Activated CD8-positive, alpha-beta memory T cell treated with anti-CD3 and anti-CD28 coated beads for 36 hours (primary cell): ENCODE data around the gene ZFP36L1. TPM values are rescaled to one million over a fixed set of nuclear protein-coding genes. Genes with fewer than 3 reads are reported as not detected.

Experiments
- CTCF ChIA-PET: fragments of 350-600 bp; sonication (Branson Sonifier 250); formaldehyde crosslinking; loops from one replicate; lab custom pipeline; 2021; ENCODE audit warnings: antibody characterized with exemption; lab: Charles Lee
- POLR2A ChIA-PET: fragments of 350-600 bp; sonication (Branson Sonifier 250); formaldehyde crosslinking; loops from one replicate; lab custom pipeline; 2021; ENCODE audit warnings: antibody characterized with exemption; lab: Charles Lee
- total RNA-seq, 2 experiments: library from RNA; stranded (reverse); gene quantifications; one replicate each; pipeline ENCODE4 v1.2.3, GENCODE V29; 2021

ZFP36L1 gene
- 100 to 1,000 TPM; 107 to 109 TPM for total RNA-seq

GRCh38 chr14:68792979-68793733 is at the start of gene ZFP36L1:
ZFP36L1 (minus strand) TSS chr14:68793067; CDS start chr14:68792938, 129 bp downstream.
- POLR2A ChIA-PET: interaction anchor here (0.6 to 7.0 kb wide), 14 partner anchors 8 to 585 kb away, joined by 3 to 106 read pairs (median 4); no protein-coding TSS in a partner anchor

DNA sequence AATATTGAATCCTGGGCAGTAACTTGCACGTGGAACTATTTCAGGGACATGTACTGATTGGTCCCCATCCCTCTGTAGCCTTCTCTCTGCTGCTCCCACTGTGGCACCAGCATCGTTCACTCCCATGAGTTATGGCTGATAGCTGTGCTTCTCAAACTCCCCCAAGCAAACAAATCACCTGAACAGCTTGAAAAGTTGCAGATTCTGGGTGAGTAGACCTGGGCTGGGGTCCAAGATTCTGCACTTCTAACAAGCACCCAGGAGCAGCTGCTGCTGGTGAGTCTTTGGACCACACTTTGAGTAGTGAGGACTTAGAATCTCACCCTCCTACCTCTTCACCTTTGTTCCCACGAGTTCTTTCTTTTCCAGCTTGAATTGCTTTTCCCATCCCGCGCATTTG is 49.4 kb upstream of the ZFP36L1 start:
- ChIA-PET CTCF (interaction anchor here (1.5 kb wide), 1 partner anchor 582 kb away, joined by 4 read pairs; no protein-coding TSS in a partner anchor), POLR2A (no interaction called here)

More at GRCh38 chr14:68792979-68793733, at the start of gene ZFP36L1:
- CTCF ChIA-PET: interaction anchor here (1.2 to 3.4 kb wide), 3 partner anchors 11 to 26 kb away, joined by 4 to 26 read pairs (median 5); no protein-coding TSS in a partner anchor

DNA sequence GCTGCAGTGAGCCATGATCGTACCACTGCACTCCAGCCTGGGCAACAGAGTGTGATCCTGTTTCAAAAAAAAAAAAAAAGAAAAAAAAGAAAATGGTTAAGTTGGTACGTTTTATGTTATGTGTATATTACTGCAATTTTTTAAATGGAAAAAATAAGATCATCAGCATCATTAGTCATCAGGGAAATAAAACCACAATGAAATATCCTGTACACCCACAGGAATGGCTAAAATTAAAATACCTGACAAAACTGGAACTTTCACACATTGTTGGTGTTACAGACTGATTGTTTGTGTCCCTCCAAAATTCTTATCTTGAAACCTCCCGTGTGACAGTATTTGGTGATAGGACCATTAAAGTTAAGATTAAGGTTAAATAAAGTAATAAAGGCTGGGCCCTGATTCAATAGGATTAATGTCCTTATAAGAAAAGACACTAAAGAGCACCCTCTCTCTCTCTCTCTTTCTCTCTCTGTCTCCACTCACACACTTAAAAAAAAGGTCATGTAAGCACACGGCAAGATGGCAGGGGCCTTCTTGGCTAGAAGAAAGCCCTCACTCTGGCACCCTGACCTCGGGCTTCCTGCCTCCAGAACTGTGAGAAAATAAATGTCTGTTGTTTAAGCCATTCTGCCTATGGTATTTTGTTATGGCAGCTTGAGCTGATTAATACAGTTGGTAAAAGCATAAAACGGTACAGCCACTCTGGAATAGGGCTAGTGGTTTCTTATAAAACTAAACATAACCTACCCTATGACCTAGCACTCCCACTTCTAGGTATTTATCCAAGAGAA is 48.3 kb upstream of the ZFP36L1 start:
- ChIA-PET POLR2A (no interaction called here), CTCF (interaction anchor here (1.0 kb wide), 1 partner anchor 17 kb away, joined by 3 read pairs; no protein-coding TSS in a partner anchor)

- POLR2A ChIA-PET: no interaction called here
- CTCF ChIA-PET: interaction anchor here (1.0 kb wide), 1 partner anchor 16 kb away, joined by 3 read pairs; no protein-coding TSS in a partner anchor
Observed at GRCh38 chr14:68840454-68840853, 47.6 kb upstream of the ZFP36L1 start.

DNA sequence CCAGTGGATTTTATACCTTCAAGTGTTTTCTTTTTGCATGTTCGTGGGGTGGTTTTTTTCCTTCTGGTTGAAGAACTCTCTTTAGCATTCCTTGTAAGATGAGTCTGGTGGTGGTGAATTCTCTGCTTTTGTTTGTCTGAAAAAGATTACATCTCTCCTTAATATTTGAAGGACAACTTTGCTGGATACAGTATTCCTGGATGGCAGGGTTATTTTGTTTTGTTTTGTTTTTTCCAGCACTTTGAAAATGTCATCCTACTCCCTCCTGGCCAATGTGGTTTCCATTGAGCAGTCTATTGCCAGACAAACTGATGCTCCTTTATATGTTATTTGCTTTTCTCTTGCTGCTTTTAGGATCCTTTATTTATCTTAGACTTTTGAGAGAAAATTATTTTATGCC is 43.2 kb upstream of the ZFP36L1 start:
- ChIA-PET POLR2A (no interaction called here), CTCF (no interaction called here)

GRCh38 chr14:68834816-68835215 is 41.9 kb upstream of the ZFP36L1 start:
- CTCF ChIA-PET: no interaction called here
- POLR2A ChIA-PET: no interaction called here

DNA sequence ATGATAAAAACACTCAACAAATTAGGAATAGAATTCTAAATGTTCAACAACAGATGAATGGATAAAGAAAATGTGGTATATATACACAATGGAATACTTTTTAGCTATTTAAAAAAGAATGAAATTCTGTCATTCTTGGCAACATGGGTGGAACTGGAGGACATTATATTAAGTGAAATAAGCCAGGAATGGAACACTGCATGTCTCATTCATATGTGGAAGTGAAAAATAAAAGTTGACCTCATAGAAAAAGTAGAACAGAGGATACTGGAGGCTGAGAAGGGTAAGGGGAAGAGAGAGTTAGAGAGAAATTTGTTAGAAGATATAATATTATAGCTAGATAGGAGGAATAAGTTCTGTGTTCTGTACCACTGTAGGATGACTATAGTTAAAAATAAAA is 35.8 kb upstream of the ZFP36L1 start:
- ChIA-PET POLR2A (no interaction called here), CTCF (no interaction called here)

DNA sequence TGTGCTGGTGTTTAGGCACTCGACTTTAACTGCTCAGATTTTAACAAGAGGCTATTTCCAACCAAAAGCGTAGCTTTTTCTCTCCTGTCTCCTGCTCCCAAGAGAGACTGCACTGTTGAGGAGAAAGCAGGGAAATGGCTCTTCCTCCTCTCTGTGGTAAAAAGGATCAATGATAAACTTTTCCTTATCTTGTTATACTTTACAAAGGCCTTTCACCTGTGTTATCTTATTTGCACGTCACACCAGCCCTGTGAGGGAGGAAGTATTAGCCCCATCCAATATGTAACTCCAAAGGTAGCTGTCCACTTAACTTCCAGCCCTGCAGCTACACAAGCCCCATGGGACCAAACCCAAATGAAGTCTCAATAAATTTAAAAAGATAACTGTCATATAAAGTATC is 32.9 kb upstream of the ZFP36L1 start:
- CTCF ChIA-PET: interaction anchor here (1.2 kb wide), 1 partner anchor 575 kb away, joined by 4 read pairs; no protein-coding TSS in a partner anchor
- POLR2A ChIA-PET: no interaction called here

DNA sequence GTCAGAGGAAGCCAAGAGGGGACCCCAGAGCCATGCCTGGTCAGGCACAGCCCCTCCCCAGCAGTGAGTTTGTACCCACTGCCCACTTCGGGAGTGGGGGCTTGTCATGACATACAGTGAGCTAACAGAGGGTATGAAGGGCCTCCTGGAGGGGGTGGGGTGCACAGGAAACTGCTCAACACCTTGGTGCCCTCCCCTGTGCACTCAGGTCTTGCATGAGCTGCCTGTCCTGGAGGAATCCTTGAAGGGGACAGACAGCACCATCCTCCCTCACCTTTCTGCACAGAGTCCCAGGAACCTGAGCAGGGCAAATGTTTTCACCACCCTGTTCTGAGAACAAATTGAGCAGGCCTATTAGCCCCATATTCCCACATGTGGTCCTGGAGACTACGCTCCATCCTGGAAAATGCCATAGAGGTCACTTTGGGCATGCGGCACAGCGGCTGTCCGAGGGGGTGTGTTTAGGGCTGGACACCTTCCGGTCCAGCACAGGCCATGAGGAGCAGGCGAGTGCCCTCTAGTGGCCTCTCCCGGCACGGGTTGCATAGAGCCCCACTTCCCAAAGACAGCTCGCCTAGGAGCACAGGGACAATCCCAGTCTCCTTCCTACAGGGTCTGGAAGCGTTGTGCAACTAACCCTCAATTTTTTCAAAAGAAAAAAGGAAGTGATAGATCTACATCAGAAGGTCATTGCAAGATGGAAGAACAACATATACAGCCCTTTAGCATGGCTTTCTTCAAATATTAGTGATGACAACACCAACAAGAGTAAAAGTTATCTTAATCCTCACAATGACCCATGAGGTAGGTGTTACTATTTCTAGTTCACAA is 31.9 kb upstream of the ZFP36L1 start:
- POLR2A ChIA-PET: no interaction called here
- CTCF ChIA-PET: interaction anchor here (0.7 to 1.7 kb wide), 5 partner anchors 15 to 890 kb away, joined by 3 to 12 read pairs (median 3); no protein-coding TSS in a partner anchor

DNA sequence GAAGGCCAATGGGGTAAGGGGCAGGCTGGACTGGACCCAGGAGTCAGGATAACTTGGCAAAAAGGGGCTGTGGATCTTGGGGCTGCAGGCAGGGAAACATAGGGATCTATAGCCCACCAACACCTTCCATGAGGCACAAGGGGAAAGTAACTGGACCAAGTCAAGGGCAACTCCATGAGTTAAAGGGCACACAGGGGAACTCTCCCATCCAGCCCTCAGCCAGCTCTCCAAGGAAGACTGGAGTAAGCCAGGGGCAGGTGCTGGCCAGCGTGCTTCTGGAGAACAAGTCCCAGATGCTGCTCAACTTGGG is 31.3 kb upstream of the ZFP36L1 start:
- ChIA-PET CTCF (interaction anchor here (0.7 to 1.7 kb wide), 4 partner anchors 15 to 890 kb away, joined by 3 to 12 read pairs (median 3); no protein-coding TSS in a partner anchor), POLR2A (no interaction called here)

DNA sequence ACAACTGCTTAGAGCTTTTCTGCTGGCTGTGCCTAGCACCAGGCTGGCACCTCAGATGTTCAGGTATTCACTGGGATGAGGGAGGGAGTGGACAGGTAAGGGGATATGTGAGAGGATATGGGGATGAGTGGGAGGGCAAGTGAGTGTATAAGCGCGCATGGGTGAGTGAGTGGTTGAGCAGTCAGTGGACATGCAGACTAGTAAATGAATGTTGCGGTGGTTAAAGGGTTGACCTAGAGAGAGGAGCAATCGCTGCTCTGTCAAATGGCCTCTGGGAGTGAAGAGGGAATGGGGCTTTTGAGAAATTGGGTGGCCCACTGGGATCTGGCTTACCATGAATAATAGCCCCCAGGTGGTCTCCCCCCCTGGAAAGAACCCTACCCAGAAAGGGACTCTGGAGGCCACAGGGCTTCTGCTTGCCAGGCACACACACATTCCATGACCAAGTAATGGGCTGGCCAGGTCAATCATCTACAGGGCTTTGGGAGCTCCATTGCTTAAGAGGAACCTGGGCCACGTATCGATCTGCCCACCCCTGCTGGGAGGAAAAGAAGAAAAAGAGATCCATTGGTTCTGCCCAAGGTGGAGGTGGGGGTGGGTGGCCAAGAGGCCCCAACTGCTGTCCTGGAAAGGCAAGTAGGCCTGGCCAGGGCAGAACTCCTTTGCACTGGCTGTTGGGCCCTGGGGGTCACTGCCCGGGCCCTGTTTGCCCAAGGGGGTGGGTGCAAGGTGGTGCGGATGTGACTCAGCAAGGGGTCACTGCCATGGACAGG is 30.8 kb upstream of the ZFP36L1 start:
- CTCF ChIA-PET: interaction anchor here (1.4 to 1.7 kb wide), 2 partner anchors 16 to 20 kb away, joined by 3 to 12 read pairs; no protein-coding TSS in a partner anchor
- POLR2A ChIA-PET: no interaction called here

GRCh38 chr14:68822926-68823325 is 30.1 kb upstream of the ZFP36L1 start:
- ChIA-PET CTCF (interaction anchor here (1.0 kb wide), 1 partner anchor 21 kb away, joined by 3 read pairs; no protein-coding TSS in a partner anchor), POLR2A (no interaction called here)

GRCh38 chr14:68822132-68822651 is 29.3 kb upstream of the ZFP36L1 start:
- CTCF ChIA-PET: interaction anchor here (1.0 kb wide), 1 partner anchor 22 kb away, joined by 3 read pairs; no protein-coding TSS in a partner anchor
- POLR2A ChIA-PET: no interaction called here

DNA sequence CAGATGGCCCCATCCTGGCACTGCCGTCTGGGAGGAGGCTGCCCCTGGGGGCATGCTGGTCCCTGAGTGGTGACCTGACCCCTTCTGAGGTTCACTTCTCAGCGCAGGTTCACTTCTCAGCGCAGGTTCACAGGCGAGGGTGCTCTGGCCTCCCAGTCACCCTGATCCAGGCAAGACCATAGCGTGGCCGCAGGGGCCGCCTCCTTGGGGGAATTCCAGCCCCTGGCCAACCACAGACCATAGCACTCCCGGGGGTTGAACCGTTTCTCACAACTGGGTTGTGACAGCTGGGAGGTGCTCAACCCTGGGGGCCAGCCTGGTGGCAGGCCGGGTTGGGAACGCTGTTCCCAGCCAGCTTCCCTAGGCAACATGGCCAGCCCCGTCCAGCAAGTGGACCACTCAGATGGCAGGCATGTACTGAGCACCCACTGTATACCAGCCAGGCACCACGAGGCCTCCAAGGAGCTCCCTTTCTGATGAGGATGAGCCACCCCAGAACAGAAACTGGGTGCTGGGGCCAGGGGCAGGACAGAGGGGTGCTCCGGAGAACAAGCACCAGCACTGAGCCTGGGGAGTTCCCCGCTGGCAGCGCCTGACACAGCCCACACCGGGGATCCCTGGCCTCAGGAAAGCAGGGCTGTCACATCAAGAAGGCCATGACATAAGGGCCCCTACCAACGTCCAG is 28.3 kb upstream of the ZFP36L1 start:
- ChIA-PET CTCF (no interaction called here), POLR2A (no interaction called here)

DNA sequence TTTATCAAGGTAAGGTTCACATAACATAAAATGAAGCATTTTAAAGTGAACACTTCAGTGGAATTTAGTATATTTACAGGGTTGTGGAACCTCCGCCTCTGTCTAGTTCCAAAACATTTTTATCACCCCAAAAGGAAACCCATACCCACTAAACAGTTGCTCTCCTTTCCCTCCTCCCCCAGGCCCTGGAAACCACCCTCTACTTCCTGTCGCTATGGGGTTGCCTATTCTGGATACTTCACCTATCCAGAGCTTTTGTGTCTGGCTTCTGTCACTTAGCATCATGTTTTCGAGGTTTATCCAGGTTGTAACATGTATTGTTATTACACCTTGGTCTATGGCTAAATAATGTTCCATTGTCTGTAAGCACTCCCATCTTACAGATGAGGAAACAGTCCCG is 27.7 kb upstream of the ZFP36L1 start:
- CTCF ChIA-PET: no interaction called here
- POLR2A ChIA-PET: no interaction called here

GRCh38 chr14:68820119-68820518 is 27.3 kb upstream of the ZFP36L1 start:
- ChIA-PET POLR2A (no interaction called here), CTCF (interaction anchor here (0.8 to 2.0 kb wide), 3 partner anchors 27 to 571 kb away, joined by 3 to 4 read pairs (median 3); partner anchors contain the start of gene ZFP36L1)

GRCh38 chr14:68819260-68819691 is 26.4 kb upstream of the ZFP36L1 start:
- POLR2A ChIA-PET: interaction anchor here (6.5 kb wide), 1 partner anchor 29 kb away, joined by 106 read pairs; the partner anchor contains the start of gene ZFP36L1

More at GRCh38 chr14:68819260-68819691, 26.4 kb upstream of the ZFP36L1 start:
- CTCF ChIA-PET: interaction anchor here (0.8 to 2.0 kb wide), 3 partner anchors 27 to 570 kb away, joined by 3 to 4 read pairs (median 3); partner anchors contain the start of gene ZFP36L1
